Thoracic aorta (tissue), 2 donors: ENCODE results near the gene CABLES2. TPM values are rescaled to one million over a fixed set of nuclear protein-coding genes. Genes with fewer than 3 reads are reported as not detected.

ENCODE experiments used
- ATAC-seq: fragments of 150-250 bp; one replicate; pipeline ENCODE4 v1.8.0; 2017; ENCODE audit warnings: low read depth; ENCODE audit not compliant: insufficient number of reproducible peaks, low FRiP score
- DNase-seq: peaks from one replicate; pipeline ENCODE4 v3.0.0-alpha.2; 2020; ENCODE audit warnings: low spot score
- H3K27ac ChIP-seq, 2 donors: fragments of 200-600 bp; sonication (generic); 1 replicate in 1 of 2; 2 replicates in 1 of 2; pipeline ENCODE4 v1.5.1; 2016; ENCODE audit warnings: mild to moderate bottlenecking in 2 of 2, moderate library complexity in 2 of 2
- H3K27me3 ChIP-seq: fragments of 200-600 bp; sonication (generic); replicated peaks from 2 replicates; pipeline ENCODE4 v1.6.0; 2016; ENCODE audit warnings: mild to moderate bottlenecking; ENCODE audit not compliant: insufficient read depth
- H3K36me3 ChIP-seq: fragments of 200-600 bp; sonication (generic); one replicate; pipeline ENCODE4 v1.5.1; 2016
- H3K4me1 ChIP-seq, 2 donors: fragments of 200-600 bp; sonication (generic); 1 replicate in 1 of 2; 2 replicates in 1 of 2; pipeline versions ENCODE4 v1.5.1 to v1.6.0; 2016; ENCODE audit warnings: low read depth in 2 of 2, mild to moderate bottlenecking in 1 of 2; ENCODE audit not compliant: control insufficient read depth in 1 of 2
- H3K4me3 ChIP-seq: fragments of 200-600 bp; sonication (generic); 2 replicates; pipeline ENCODE4 v1.5.1; 2016; ENCODE audit warnings: mild to moderate bottlenecking
- H3K9me3 ChIP-seq: fragments of 200-600 bp; sonication (generic); 2 replicates; pipeline ENCODE4 v1.5.1; 2016
- total RNA-seq, 2 donors: library from RNA; depleted of rRNA; stranded (reverse); fragments of >200 nt; gene quantifications; one replicate each; pipeline versions ENCODE4 v1.1.0 to v1.2.3, GENCODE V29; 2016
- TF ChIP-seq, protein P1 (sequence below): fragments of 200-600 bp; sonication (generic); IDR thresholded peaks from one replicate; pipeline ENCODE4 v1.5.1; 2019; ENCODE audit warnings: antibody characterized with exemption

The CABLES2 gene
- total RNA-seq, 2 donors from 2014 or later: 2.1 to 9.2 TPM

DNA sequence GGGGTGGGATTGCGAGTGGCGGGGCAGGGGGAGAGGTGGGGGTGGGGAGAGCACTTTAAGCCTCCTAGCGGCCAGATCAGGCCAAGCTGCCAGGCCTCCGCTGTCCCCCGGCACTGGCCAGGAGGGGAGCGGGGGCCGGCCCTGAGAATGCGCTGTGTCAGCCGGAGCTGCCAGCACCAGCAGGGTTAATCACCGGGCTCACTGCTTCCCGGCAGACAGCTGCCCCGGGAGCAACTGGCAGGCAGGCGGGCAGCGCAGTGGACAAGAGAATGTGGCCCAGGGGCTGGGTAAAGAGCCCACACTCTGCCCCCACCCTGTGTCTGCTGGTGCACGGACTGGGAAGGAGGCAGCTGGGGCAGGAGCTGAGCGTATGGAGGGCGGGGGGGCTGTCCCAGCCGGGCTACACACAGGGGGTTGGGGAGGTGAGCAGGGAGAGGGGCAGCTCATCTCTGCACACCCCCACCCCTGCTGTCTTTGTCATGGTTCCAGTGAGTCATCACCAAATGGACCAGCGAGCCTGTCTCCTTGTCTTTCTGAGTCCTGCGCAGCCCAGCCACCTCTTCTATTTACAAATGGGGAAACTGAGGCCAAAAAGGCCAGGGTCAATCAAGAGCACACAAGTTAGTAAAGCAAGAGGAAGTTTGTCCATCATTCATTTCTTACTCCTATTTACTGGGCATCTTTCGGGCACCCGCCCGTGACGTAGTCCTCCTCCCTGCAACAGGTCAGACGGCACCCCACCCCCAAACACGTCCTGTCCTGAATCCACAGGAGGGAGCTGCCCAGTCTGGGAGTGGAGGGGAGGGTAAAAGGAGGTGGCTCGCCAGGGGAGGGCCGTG is 37.9 kb downstream of the CABLES2 start:
- TF ChIP-seq, protein P1, sequence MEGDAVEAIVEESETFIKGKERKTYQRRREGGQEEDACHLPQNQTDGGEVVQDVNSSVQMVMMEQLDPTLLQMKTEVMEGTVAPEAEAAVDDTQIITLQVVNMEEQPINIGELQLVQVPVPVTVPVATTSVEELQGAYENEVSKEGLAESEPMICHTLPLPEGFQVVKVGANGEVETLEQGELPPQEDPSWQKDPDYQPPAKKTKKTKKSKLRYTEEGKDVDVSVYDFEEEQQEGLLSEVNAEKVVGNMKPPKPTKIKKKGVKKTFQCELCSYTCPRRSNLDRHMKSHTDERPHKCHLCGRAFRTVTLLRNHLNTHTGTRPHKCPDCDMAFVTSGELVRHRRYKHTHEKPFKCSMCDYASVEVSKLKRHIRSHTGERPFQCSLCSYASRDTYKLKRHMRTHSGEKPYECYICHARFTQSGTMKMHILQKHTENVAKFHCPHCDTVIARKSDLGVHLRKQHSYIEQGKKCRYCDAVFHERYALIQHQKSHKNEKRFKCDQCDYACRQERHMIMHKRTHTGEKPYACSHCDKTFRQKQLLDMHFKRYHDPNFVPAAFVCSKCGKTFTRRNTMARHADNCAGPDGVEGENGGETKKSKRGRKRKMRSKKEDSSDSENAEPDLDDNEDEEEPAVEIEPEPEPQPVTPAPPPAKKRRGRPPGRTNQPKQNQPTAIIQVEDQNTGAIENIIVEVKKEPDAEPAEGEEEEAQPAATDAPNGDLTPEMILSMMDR: peak; percentile 48
- H3K36me3 ChIP-seq: no peaks in the 10 kb centered on the region
- H3K4me3 ChIP-seq: peak overlapping the region; percentile 97
- ATAC-seq: no peak
- no peaks in the 10 kb centered on the region for H3K9me3 ChIP-seq
- peaks cover 42 to 77% of the 10 kb centered on the region in 2 donors for H3K4me1 ChIP-seq
- H3K27me3 ChIP-seq: no peaks in the 10 kb centered on the region
- peak overlapping the region; percentile 27 to 61 for H3K27ac ChIP-seq
- DNase-seq: no peak

DNA sequence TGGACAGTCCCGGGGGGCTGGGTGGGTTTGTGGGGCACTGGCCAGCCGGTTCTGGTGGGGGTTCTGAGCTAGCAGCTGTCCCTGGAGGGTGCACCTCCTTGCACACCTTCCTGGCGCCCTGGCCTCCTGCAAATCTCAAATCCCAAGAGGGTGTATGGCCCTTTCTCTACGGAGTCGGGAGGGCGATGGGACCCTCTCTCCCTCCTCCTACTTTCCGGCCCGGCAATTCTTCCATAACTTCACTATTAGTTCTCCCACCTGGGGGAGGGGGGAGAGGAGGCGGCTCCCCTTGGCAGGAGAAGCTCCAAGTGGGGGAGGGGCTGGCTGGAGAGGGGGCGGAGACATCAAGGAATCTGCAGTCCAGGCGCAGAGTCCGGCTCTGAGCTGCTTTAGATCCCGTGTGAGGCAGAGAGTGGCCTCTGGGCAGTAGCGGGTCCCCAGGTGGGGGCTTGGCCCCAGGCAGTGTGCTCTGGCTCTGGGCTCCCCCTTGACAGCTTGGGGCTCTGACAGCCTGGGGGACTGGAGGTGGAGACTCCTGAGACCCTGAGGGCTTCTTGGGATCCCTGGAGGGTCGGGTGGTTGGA is 38.6 kb downstream of the CABLES2 start:
- H3K27me3 ChIP-seq: no peaks in the 10 kb centered on the region
- peaks cover 49 to 84% of the 10 kb centered on the region in 2 donors for H3K4me1 ChIP-seq

DNA sequence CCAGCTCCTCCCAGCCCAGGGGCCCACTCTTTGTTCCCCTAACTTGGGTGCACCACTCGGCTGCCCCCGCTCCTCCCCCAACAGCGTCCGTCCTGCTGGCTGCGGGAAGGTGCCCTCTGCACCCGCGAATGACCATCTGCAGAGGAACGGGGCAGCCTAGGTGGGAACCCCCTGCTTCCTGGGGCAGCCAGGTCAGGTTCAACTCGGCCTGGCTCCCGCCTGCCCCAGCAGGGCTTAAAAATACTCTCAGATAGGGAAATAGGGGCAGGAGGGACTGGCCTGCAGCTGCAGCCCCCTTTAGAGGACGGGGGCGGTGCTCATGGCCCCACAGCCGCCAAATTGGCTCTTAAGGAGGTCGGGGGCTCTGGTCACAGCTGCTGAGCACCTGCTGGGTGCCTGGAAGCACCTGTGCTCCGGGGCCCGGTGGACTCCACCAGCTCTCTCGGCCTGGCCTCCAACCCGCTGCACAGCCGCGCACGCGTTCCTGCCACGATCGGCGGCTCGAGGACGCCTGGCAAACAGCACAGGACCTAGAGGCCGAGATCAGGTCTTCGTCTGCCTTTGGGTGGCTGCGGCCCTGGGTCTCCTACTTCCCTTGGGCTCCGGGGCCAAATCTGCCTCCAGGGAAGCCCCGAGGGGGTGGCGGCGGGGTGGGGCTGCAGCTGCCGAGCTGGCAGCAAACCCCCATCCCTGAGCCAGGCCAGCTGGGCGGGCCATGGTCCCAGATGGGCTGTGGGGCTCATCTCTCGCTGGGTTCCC is 39.3 kb downstream of the CABLES2 start:
- no peaks in the 10 kb centered on the region for H3K9me3 ChIP-seq
- H3K27me3 ChIP-seq: no peaks in the 10 kb centered on the region
- H3K27ac ChIP-seq: peak overlapping the region; percentile 61 to 83
- no peak for ATAC-seq
- peaks cover 56 to 91% of the 10 kb centered on the region in 2 donors for H3K4me1 ChIP-seq
- no peaks in the 10 kb centered on the region for H3K36me3 ChIP-seq
- DNase-seq: no peak
- peak overlapping the region; percentile 97 for H3K4me3 ChIP-seq
- TF ChIP-seq, protein P1: no peak

More for the DNA sequence above, 38.6 kb downstream of the CABLES2 start:
- Histone ChIP-seq H3K27ac (peak overlapping the region; percentile 27 to 61), H3K4me3 (peak overlapping the region; percentile 97), H3K36me3 (no peaks in the 10 kb centered on the region), H3K9me3 (no peaks in the 10 kb centered on the region)
- DNase-seq (no peak), ATAC-seq (no peak)
- TF ChIP-seq, protein P1: no peak

DNA sequence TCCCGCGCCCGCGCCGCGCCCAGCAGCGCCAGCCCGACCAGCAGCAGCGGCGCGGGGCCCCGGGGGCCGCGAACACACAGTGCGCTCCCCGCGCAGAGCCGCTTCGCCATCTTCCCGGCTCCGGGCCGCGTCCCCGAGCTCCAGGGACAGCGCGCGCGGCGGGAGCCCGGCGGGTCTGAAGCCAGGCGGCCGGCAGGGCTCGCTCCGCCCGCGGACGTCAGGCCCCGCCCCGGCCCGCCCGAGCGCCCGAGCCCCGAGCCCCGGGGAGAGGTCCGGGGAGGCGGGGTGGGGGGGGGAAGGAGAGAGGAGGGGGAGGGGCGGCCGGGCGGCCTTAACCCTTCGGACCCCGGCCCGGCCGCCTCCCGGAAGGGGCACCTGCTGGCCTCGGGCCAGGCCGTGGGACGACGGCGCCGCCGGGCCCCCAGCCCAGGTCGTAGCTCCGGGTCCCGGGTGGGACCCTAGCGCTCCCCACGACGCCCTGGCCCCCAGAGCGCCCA is 39.9 kb downstream of the CABLES2 start, which contains the start of gene LAMA5:
Gene LAMA5 (minus strand): TSS at position 177 of the 497 bp plus-strand sequence. CDS start 67 bp downstream, at position 110.
- H3K9me3 ChIP-seq: no peaks in the 10 kb centered on the region
- peak within 1 kb of the TSS; percentile 83 to 95 for H3K27ac ChIP-seq
- H3K36me3 ChIP-seq: no peaks in the 10 kb centered on the region
- no peaks in the 10 kb centered on the region for H3K27me3 ChIP-seq
- ATAC-seq (no peak), DNase-seq (no peak)
- TF ChIP-seq, protein P1: no peak
- peaks cover 56 to 92% of the 10 kb centered on the region in 2 donors for H3K4me1 ChIP-seq
- peak within 1 kb of the TSS; percentile 97 for H3K4me3 ChIP-seq
